Fibroblast of lung (primary cell): Measurements from ENCODE around the gene ING3. TPM values are rescaled to one million over a fixed set of nuclear protein-coding genes. Genes with fewer than 3 reads are reported as not detected.
A peak's percentile ranks its signal among the peaks of the same experiment; 100 is the strongest.

Source experiments
- DNase-seq, 2 donors: peaks; one replicate each; pipeline versions ENCODE4 v3.0.0 to v3.0.0-alpha.2; 2010; ENCODE audit warnings: low read depth in 2 of 2
- H2AFZ ChIP-seq: 2 replicates; pipeline ENCODE4 v1.5.1; 2012; ENCODE audit warnings: low read length, control low read depth, inconsistent platforms
- H3K27ac ChIP-seq: 2 replicates; pipeline ENCODE4 v1.5.1; 2011; ENCODE audit warnings: low read length, control low read depth; ENCODE audit not compliant: insufficient read depth
- H3K27me3 ChIP-seq: 2 replicates; pipeline ENCODE4 v1.5.1; 2011; ENCODE audit warnings: mild to moderate bottlenecking, low read length; ENCODE audit not compliant: control insufficient read depth, insufficient read depth
- H3K36me3 ChIP-seq: 2 replicates; pipeline ENCODE4 v1.5.1; 2011; ENCODE audit warnings: low read length; ENCODE audit not compliant: control insufficient read depth, insufficient read depth
- H3K4me1 ChIP-seq: 2 replicates; pipeline ENCODE4 v1.5.1; 2011; ENCODE audit warnings: low read length; ENCODE audit not compliant: control insufficient read depth, insufficient read depth; ENCODE audit errors: extremely low read depth
- H3K4me2 ChIP-seq: 2 replicates; pipeline ENCODE4 v1.5.1; 2011; ENCODE audit warnings: low read length, control low read depth; ENCODE audit not compliant: insufficient read depth; ENCODE audit errors: extremely low read depth
- H3K4me3 ChIP-seq, 4 experiments: fragments of 200-600 bp in 1 of 4; sonication (generic) in 1 of 4; replicated peaks in 1 of 4; 2 replicates each; pipeline ENCODE4 v1.5.1; 2011 to 2016; ENCODE audit warnings: low read length in 4 of 4, low read depth in 3 of 4, mild to moderate bottlenecking in 3 of 4, control low read depth in 2 of 4, inconsistent platforms in 1 of 4, mixed read lengths in 1 of 4; ENCODE audit not compliant: insufficient read depth in 1 of 4; ENCODE audit errors: control extremely low read depth in 1 of 4
- H3K79me2 ChIP-seq: 2 replicates; pipeline ENCODE4 v1.5.1; 2012; ENCODE audit warnings: mild to moderate bottlenecking, low read length, inconsistent platforms; ENCODE audit not compliant: control insufficient read depth, insufficient read depth
- H3K9ac ChIP-seq: 2 replicates; pipeline ENCODE4 v1.5.1; 2011; ENCODE audit warnings: mild to moderate bottlenecking, low read length, control low read depth; ENCODE audit not compliant: insufficient read depth
- H3K9me3 ChIP-seq: 2 replicates; pipeline ENCODE4 v1.5.1; 2012; ENCODE audit warnings: low read depth, low read length; ENCODE audit not compliant: control insufficient read depth, insufficient read depth
- H4K20me1 ChIP-seq: 2 replicates; pipeline ENCODE4 v1.5.1; 2011; ENCODE audit warnings: low read length; ENCODE audit not compliant: control insufficient read depth, insufficient read depth; ENCODE audit errors: extremely low read depth
- EZH2 ChIP-seq: IDR thresholded peaks from 2 replicates; pipeline ENCODE4 v1.5.1; 2012; ENCODE audit warnings: low read length, control low read depth, mild to moderate bottlenecking; ENCODE audit errors: missing control alignments
- polyA plus RNA-seq, 2 donors: library from polyadenylated mRNA; depleted of rRNA in 1 of 2; stranded (reverse) in 1 of 2; unstranded in 1 of 2; fragments of >200 nt; gene quantifications; 2 replicates each; pipeline ENCODE4 v1.2.1, GENCODE V29; 2011 to 2012; ENCODE audit warnings: missing spikeins in 1 of 2
- total RNA-seq: library from RNA; depleted of rRNA; stranded (reverse); fragments of >200 nt; gene quantifications from 2 replicates; pipeline ENCODE4 v1.2.1, GENCODE V29; 2014
- TF ChIP-seq, protein P1 (sequence below), 2 donors: IDR thresholded peaks in 1 of 2; conservative IDR thresholded peaks in 1 of 2; 1 replicate in 1 of 2; 2 replicates in 1 of 2; pipeline ENCODE4 v1.5.1; 2011 to 2012; ENCODE audit warnings: low read length in 2 of 2, control low read depth in 1 of 2, inconsistent platforms in 1 of 2, low read depth in 1 of 2, mild to moderate bottlenecking in 1 of 2

The ING3 gene
- total and polyA plus RNA-seq, 2 donors (not counting 1 experiment from before 2014, with no cell fraction given): 16.6 to 17.5 TPM

DNA sequence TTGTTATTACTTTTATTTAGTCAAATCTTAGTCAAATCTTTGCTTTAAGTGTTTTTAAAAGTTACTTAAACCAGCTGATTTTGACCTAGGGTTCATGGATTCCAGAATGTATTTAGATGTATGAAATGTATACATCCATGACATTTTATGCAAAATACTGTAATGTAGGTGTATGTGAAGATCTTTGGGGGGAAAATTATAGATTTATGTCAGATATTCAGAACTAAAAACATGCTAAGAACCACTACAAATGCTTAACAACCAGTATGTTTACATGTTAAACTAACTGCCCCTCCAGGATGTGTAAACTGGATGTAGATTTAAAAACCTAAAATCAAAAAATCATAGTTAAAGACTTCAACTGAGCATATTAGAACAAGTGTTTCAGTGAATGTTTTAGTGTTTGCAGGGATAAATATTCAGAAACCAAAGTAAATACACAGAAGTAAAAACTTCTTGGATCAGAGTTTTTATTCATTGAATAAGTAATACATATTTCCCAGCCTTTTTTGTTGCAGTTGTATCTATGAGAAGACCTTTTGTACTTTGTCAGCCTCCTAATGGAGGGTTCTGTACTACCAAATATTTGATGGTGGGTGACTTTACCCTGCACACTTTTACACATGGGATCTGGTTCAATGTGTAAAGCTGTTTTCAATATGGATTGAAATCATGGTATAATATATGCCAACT is 41.8 kb downstream of the ING3 start:
- no peak overlapping the region for H2AFZ ChIP-seq
- H3K79me2 ChIP-seq: peaks cover 76% of the 10 kb centered on the region
- H3K9ac ChIP-seq: peak overlapping the region; percentile 58

DNA sequence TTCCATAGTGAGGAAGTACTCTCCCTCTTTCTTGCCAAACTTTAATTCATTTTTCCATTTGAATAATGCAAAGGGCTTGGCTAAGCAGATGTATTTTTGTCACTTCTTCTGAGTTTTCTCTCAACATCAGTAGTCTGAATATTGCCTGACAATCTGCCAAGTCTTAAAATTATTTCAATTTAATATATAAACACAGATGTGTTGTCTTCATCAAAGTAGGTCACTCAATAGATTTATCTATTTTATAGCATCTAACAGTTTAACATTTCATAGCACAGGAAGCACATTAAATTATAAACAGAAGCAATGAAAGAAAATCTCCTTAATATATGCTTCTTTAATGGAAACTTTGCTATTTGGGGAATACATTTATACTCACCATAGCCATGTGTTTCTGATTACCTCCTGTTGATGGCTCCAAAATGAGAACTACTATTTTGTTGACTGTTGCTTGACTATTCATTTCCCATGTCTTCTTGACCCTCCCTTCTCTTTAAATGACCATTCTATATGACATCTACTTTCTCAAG is 42.5 kb downstream of the ING3 start:
- Histone ChIP-seq H3K27ac (peak overlapping the region; percentile 78), H3K36me3 (no peaks in the 10 kb centered on the region), H3K9me3 (no peaks in the 10 kb centered on the region), H3K27me3 (no peaks in the 10 kb centered on the region), H3K4me2 (peak overlapping the region; percentile 79), H3K79me2 (peaks cover 80% of the 10 kb centered on the region), H3K9ac (no peak overlapping the region), H3K4me1 (peaks cover 9% of the 10 kb centered on the region), H3K4me3 (peak overlapping the region; percentile 74 to 98 (median 90)), H2AFZ (no peak overlapping the region), H4K20me1 (no peaks in the 10 kb centered on the region)
- TF ChIP-seq EZH2: no peak
- TF ChIP-seq, protein P1, sequence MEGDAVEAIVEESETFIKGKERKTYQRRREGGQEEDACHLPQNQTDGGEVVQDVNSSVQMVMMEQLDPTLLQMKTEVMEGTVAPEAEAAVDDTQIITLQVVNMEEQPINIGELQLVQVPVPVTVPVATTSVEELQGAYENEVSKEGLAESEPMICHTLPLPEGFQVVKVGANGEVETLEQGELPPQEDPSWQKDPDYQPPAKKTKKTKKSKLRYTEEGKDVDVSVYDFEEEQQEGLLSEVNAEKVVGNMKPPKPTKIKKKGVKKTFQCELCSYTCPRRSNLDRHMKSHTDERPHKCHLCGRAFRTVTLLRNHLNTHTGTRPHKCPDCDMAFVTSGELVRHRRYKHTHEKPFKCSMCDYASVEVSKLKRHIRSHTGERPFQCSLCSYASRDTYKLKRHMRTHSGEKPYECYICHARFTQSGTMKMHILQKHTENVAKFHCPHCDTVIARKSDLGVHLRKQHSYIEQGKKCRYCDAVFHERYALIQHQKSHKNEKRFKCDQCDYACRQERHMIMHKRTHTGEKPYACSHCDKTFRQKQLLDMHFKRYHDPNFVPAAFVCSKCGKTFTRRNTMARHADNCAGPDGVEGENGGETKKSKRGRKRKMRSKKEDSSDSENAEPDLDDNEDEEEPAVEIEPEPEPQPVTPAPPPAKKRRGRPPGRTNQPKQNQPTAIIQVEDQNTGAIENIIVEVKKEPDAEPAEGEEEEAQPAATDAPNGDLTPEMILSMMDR (conservative IDR thresholded peaks at IDR 0.05 in 1 of 2, IDR thresholded peaks at IDR 0.05 in 1 of 2; ENCODE audit: low read depth in 1 of 2, low read length in 2 of 2): no peak
- peak in 1 of 2 donors; percentile 41 for DNase-seq

More for the DNA sequence above, 41.8 kb downstream of the ING3 start:
- TF ChIP-seq EZH2: no peak
- TF ChIP-seq, protein P1 (conservative IDR thresholded peaks at IDR 0.05 in 1 of 2, IDR thresholded peaks at IDR 0.05 in 1 of 2; ENCODE audit: low read depth in 1 of 2, low read length in 2 of 2): no peak
- no peaks in the 10 kb centered on the region for H3K27me3 ChIP-seq
- H3K4me1 ChIP-seq: peaks cover 9% of the 10 kb centered on the region
- H3K4me2 ChIP-seq: peak overlapping the region; percentile 79
- no peaks in the 10 kb centered on the region for H3K9me3 ChIP-seq
- no peak for DNase-seq
- peak overlapping the region; percentile 74 to 98 (median 90) for H3K4me3 ChIP-seq
- no peaks in the 10 kb centered on the region for H3K36me3 ChIP-seq
- no peaks in the 10 kb centered on the region for H4K20me1 ChIP-seq
- peak overlapping the region; percentile 78 for H3K27ac ChIP-seq

DNA sequence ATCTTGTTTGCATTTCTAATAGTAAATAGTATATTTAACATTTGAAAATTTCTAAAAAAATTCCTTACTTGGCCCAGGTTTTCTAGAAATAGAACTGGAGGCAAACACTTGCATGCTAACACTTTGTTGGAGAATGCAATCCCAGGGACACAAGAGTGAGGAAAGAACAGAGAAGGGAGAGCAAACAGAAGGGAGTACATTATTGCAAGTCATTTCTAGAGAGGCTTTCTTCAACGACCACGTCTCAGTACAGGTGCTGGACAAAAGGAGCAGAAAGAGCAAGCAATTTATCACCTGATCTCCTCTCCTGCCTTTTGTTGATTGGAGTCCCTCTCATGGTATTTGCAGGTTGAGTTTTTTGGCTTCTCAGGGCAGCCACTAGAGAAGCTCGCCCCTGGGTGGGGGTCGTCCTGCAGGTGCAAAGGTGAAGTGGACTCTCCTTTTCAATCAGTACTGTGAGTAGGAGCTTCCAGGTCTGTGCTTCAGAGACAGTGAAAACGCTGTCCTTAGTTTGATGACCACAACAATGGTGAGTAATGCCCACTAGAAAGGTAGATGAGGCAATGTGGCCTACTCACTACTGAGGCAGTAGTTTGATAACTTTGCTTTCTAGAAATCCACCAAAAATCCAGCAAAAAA is 43.1 kb downstream of the ING3 start:
- Histone ChIP-seq H3K4me2 (peak overlapping the region; percentile 79), H3K36me3 (no peaks in the 10 kb centered on the region), H3K9ac (no peak overlapping the region), H2AFZ (no peak overlapping the region), H3K27ac (no peak overlapping the region), H3K27me3 (no peaks in the 10 kb centered on the region), H3K4me3 (peak overlapping the region; percentile 15 to 98 (median 80)), H4K20me1 (no peaks in the 10 kb centered on the region), H3K4me1 (peaks cover 9% of the 10 kb centered on the region), H3K9me3 (no peaks in the 10 kb centered on the region), H3K79me2 (peaks cover 86% of the 10 kb centered on the region)
- peak in 1 of 2 donors; percentile 63 for DNase-seq
- TF ChIP-seq, protein P1 (conservative IDR thresholded peaks at IDR 0.05 in 1 of 2, IDR thresholded peaks at IDR 0.05 in 1 of 2; ENCODE audit: low read depth in 1 of 2, low read length in 2 of 2): no peak
- no peak for TF ChIP-seq EZH2
